Psoas muscle (tissue), 8 donors: ENCODE data around the gene PWWP2B. TPM values are rescaled to one million over a fixed set of nuclear protein-coding genes. Genes with fewer than 3 reads are reported as not detected.
A peak's percentile ranks its signal among the peaks of the same experiment; 100 is the strongest.

Experiments
- ATAC-seq, 4 donors: fragments of 200-7000 bp; cut with Tn5 transposase; one replicate each; pipeline ENCODE4 v1.9.1; 2020; ENCODE audit warnings: moderate library complexity in 3 of 4, mild to moderate bottlenecking in 2 of 4
- DNase-seq, 2 donors: peaks; one replicate each; pipeline ENCODE4 v3.0.0-alpha.2; 2020
- H3K27ac ChIP-seq: fragments of 200-600 bp; one replicate; pipeline ENCODE4 v1.8.0; 2022
- H3K27me3 ChIP-seq, 3 donors: fragments of 200-600 bp in 1 of 3; one replicate each; pipeline versions ENCODE4 v1.6.1 to v1.8.0; 2013 to 2022; ENCODE audit warnings: low read length in 2 of 3, mild to moderate bottlenecking in 2 of 3, moderate library complexity in 1 of 3; ENCODE audit not compliant: insufficient read depth in 3 of 3
- H3K36me3 ChIP-seq, 2 donors: fragments of 200-600 bp in 1 of 2; one replicate each; pipeline versions ENCODE4 v1.6.1 to v1.8.0; 2013 to 2022; ENCODE audit warnings: low read depth in 1 of 2, mild to moderate bottlenecking in 1 of 2, moderate library complexity in 1 of 2; ENCODE audit not compliant: insufficient read depth in 1 of 2
- H3K4me1 ChIP-seq: fragments of 200-600 bp; one replicate; pipeline ENCODE4 v1.8.0; 2022
- H3K4me3 ChIP-seq: fragments of 200-600 bp; one replicate; pipeline ENCODE4 v1.8.0; 2022; ENCODE audit warnings: mild to moderate bottlenecking
- H3K9me3 ChIP-seq: fragments of 200-600 bp; one replicate; pipeline ENCODE4 v1.8.0; 2022
- CTCF ChIP-seq: fragments of 200-600 bp; IDR thresholded peaks from one replicate; pipeline ENCODE4 v1.8.0; 2022; ENCODE audit warnings: antibody characterized with exemption
- WGBS, 3 donors: extraction: QIAGEN DNeasy Blood & Tissue Kit; methylation state at CpG; one replicate each; pipeline versions ENCODE4 v1.1.6 to v1.1.7; 2013; 5-methylcytosine and 5-hydroxymethylcytosine counted together
- intact Hi-C, 2 donors: fragments of 100-400 bp; cut with DNase I; formaldehyde crosslinking; loops; one replicate each; pipeline versions ENCODE4 v1.11.0 to v1.14.2; 2022
- polyA plus RNA-seq, 3 donors: library from polyadenylated mRNA; stranded (reverse); fragments of 200-250 nt; gene quantifications; one replicate each; pipeline ENCODE4 v1.2.3, GENCODE V29; 2013
- total RNA-seq, 4 donors: library from RNA; stranded (reverse); fragmentation: NEBNext Ultra II Directional in 2 of 4; extraction: Animal tissue kit (Norgen Biotek cat#: 25700) in 2 of 4; gene quantifications; one replicate each; pipeline versions ENCODE4 v1.2.1 to v1.2.4, GENCODE V29; 2021 to 2023
- donor health status: healthy with polysubstance abuse.
- donor health status: DM: no; HTN: no; CAD: no; lungs with moderate emphysema.
- donor health status: Bipolar disorder and iron deficiency.
- donor health status: healthy.
- donor health status: DM: yes; HTN: yes; CAD: no.
- donor health status: DM: no; HTN: no; CAD: no.
- donor health status: DM: no; HTN: no; CAD: no.
- donor health status: DM: yes; HTN: yes; CAD: no.

Gene PWWP2B
- total and polyA plus RNA-seq, 7 donors: 14.5 to 35.2 (median 22.2) TPM

GRCh38 chr10:132417957-132418441 lies 21.0 kb downstream of the PWWP2B start:
- Histone ChIP-seq H3K36me3 (no peaks in the 10 kb centered on the region), H3K27me3 (no peaks in the 10 kb centered on the region), H3K4me3 (no peak overlapping the region), H3K9me3 (no peaks in the 10 kb centered on the region), H3K4me1 (peaks cover 57% of the 10 kb centered on the region), H3K27ac (no peak overlapping the region)
- TF ChIP-seq CTCF: no peak
- intact Hi-C loops: no loop called here
- DNase-seq: no peak
- WGBS, 3 donors: 75 to 78% (median 77%) methylated on average over 20 of the region's 20 CpGs
- ATAC-seq: no peak

GRCh38 chr10:132418527-132419416 lies 21.8 kb downstream of the PWWP2B start:
- no peak overlapping the region for H3K4me3 ChIP-seq
- DNase-seq (peak in 1 of 2 donors; percentile 79), ATAC-seq (peak in 3 of 4 donors; percentile 32 to 58 (median 46))
- H3K27me3 ChIP-seq: no peaks in the 10 kb centered on the region
- no peaks in the 10 kb centered on the region for H3K36me3 ChIP-seq
- TF ChIP-seq CTCF: no peak
- intact Hi-C loops: no loop called here
- H3K4me1 ChIP-seq: peaks cover 49% of the 10 kb centered on the region
- 52 to 70% (median 59%) methylated on average over 17 to 18 of the region's 18 CpGs for WGBS, 3 donors
- H3K9me3 ChIP-seq: no peaks in the 10 kb centered on the region
- H3K27ac ChIP-seq: peak overlapping the region; percentile 46

- DNase-seq (no peak), ATAC-seq (no peak)
- intact Hi-C loops: no loop called here
- Histone ChIP-seq H3K4me3 (no peak overlapping the region), H3K9me3 (no peaks in the 10 kb centered on the region), H3K27me3 (no peaks in the 10 kb centered on the region), H3K4me1 (peaks cover 45% of the 10 kb centered on the region), H3K27ac (peak overlapping the region; percentile 87), H3K36me3 (no peaks in the 10 kb centered on the region)
- TF ChIP-seq CTCF: no peak
- 67 to 74% (median 67%) methylated on average over 23 to 25 of the region's 25 CpGs for WGBS, 3 donors
Measured at GRCh38 chr10:132419538-132420468, 22.8 kb downstream of the PWWP2B start.

- Histone ChIP-seq H3K27ac (peak overlapping the region; percentile 87), H3K27me3 (no peaks in the 10 kb centered on the region), H3K9me3 (no peaks in the 10 kb centered on the region), H3K4me1 (peaks cover 45% of the 10 kb centered on the region), H3K4me3 (no peak overlapping the region), H3K36me3 (no peaks in the 10 kb centered on the region)
- DNase-seq (no peak), ATAC-seq (no peak)
- intact Hi-C loops: no loop called here
- TF ChIP-seq CTCF: no peak
- WGBS, 3 donors: 57 to 70% (median 65%) methylated on average over 8 of the region's 8 CpGs
Measured at GRCh38 chr10:132420469-132420980, 23.5 kb downstream of the PWWP2B start.
